ENCODE data around the gene MDFI.

DNA sequence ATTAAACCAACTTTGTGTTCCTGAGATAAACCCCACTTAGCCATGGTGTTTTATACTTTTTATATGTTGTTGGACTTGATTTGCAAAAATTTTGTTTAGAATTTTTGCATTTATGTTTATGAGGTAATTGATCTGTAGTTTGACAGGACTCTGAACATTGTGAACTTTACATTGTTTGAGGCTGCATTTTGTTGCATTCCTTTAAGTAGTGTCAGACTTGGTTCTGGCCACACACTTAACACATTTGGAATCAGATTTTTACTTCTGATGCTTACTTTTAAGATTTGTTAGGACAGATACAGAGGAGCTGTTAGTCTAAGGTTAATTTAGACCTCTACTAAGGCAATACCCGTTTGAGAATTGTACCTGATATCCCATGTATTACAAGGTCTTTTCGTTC, 16.5 kb upstream of the MDFI start:
- no peak for TF ChIP-seq TOX (CRISPR knock-in tag; IDR thresholded peaks at IDR 0.05; ENCODE audit: borderline replicate concordance)
- TF ChIP-seq, protein P1, sequence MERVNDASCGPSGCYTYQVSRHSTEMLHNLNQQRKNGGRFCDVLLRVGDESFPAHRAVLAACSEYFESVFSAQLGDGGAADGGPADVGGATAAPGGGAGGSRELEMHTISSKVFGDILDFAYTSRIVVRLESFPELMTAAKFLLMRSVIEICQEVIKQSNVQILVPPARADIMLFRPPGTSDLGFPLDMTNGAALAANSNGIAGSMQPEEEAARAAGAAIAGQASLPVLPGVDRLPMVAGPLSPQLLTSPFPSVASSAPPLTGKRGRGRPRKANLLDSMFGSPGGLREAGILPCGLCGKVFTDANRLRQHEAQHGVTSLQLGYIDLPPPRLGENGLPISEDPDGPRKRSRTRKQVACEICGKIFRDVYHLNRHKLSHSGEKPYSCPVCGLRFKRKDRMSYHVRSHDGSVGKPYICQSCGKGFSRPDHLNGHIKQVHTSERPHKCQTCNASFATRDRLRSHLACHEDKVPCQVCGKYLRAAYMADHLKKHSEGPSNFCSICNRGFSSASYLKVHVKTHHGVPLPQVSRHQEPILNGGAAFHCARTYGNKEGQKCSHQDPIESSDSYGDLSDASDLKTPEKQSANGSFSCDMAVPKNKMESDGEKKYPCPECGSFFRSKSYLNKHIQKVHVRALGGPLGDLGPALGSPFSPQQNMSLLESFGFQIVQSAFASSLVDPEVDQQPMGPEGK (CRISPR knock-in tag; IDR thresholded peaks at IDR 0.05; ENCODE audit: borderline replicate concordance) = no peak
